Endothelial cell (in vitro differentiated cells): ENCODE results near the gene CRB2. TPM values are rescaled to one million over a fixed set of nuclear protein-coding genes. Genes with fewer than 3 reads are reported as not detected.
A peak's percentile ranks its signal among the peaks of the same experiment; 100 is the strongest.

Source experiments
- DNase-seq: peaks from one replicate; pipeline ENCODE4 v3.0.0; 2021; ENCODE audit warnings: low spot score
- H3K27ac Mint-ChIP-seq: one replicate; pipeline ENCODE4 v1.8.0; 2021; ENCODE audit warnings: mixed read lengths, inconsistent platforms; ENCODE audit not compliant: unreplicated experiment
- H3K27me3 Mint-ChIP-seq: one replicate; pipeline ENCODE4 v1.8.0; 2021; ENCODE audit warnings: mild to moderate bottlenecking, moderate library complexity, mixed read lengths, inconsistent platforms; ENCODE audit not compliant: unreplicated experiment
- H3K36me3 Mint-ChIP-seq: one replicate; pipeline ENCODE4 v1.8.0; 2021; ENCODE audit warnings: mild to moderate bottlenecking, low read depth, mixed read lengths, inconsistent platforms; ENCODE audit not compliant: unreplicated experiment
- H3K4me1 Mint-ChIP-seq: one replicate; pipeline ENCODE4 v1.8.0; 2021; ENCODE audit warnings: mild to moderate bottlenecking, mixed read lengths, inconsistent platforms; ENCODE audit not compliant: unreplicated experiment
- H3K4me3 Mint-ChIP-seq: one replicate; pipeline ENCODE4 v1.8.0; 2021; ENCODE audit warnings: mild to moderate bottlenecking, mixed read lengths, inconsistent platforms; ENCODE audit not compliant: unreplicated experiment
- H3K9me3 Mint-ChIP-seq: one replicate; pipeline ENCODE4 v1.8.0; 2021; ENCODE audit warnings: mixed read lengths, inconsistent platforms; ENCODE audit not compliant: unreplicated experiment
- total RNA-seq: library from RNA; stranded (reverse); fragmentation: NEBNext Ultra II Directional; extraction: Animal tissue kit (Norgen Biotek cat#: 25700); gene quantifications from one replicate; pipeline ENCODE4 v1.2.1, GENCODE V29; 2021; ENCODE audit not compliant: unreplicated experiment
- TF ChIP-seq, protein P1 (sequence below): fragments of 200-600 bp; sonication (generic); IDR thresholded peaks from one replicate; pipeline ENCODE4 v1.5.0; 2021; ENCODE audit warnings: antibody characterized with exemption; ENCODE audit not compliant: unreplicated experiment

Gene CRB2
- total RNA-seq, 1 donor from 2014 or later = 0.18 TPM

- H3K27me3 Mint-ChIP-seq = peaks cover 7% of the 10 kb centered on the region
- H3K4me1 Mint-ChIP-seq = peaks cover 20% of the 10 kb centered on the region
- no peak for DNase-seq
- H3K4me3 Mint-ChIP-seq = no peak overlapping the region
- H3K36me3 Mint-ChIP-seq = peaks cover 4% of the 10 kb centered on the region
- no peak overlapping the region for H3K27ac Mint-ChIP-seq
- no peaks in the 10 kb centered on the region for H3K9me3 Mint-ChIP-seq
- TF ChIP-seq, protein P1, sequence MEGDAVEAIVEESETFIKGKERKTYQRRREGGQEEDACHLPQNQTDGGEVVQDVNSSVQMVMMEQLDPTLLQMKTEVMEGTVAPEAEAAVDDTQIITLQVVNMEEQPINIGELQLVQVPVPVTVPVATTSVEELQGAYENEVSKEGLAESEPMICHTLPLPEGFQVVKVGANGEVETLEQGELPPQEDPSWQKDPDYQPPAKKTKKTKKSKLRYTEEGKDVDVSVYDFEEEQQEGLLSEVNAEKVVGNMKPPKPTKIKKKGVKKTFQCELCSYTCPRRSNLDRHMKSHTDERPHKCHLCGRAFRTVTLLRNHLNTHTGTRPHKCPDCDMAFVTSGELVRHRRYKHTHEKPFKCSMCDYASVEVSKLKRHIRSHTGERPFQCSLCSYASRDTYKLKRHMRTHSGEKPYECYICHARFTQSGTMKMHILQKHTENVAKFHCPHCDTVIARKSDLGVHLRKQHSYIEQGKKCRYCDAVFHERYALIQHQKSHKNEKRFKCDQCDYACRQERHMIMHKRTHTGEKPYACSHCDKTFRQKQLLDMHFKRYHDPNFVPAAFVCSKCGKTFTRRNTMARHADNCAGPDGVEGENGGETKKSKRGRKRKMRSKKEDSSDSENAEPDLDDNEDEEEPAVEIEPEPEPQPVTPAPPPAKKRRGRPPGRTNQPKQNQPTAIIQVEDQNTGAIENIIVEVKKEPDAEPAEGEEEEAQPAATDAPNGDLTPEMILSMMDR = no peak
Measured at GRCh38 chr9:123344192-123344949, 11.6 kb upstream of the CRB2 start.

DNA sequence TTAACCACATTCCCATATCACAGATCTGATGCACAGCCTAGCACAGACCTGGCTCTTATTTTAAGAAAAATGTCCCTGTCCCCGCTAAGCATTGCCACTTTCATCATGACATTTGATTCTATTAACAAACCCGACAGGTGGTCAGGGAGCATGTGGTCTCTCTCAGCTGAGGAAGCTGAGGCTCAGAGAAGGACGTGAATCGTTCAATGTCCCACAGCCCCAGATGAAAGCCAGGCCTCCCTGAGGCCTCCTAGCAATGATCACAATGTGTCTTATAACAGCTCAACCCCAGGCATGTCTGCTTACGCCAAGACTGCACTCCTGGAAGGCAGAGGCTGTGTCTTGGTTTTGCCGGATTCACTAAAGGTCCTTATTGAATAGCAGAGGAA is 10.4 kb upstream of the CRB2 start:
- Mint-ChIP-seq H3K9me3 (no peaks in the 10 kb centered on the region), H3K4me3 (no peak overlapping the region), H3K36me3 (peaks cover 4% of the 10 kb centered on the region), H3K27me3 (peaks cover 7% of the 10 kb centered on the region), H3K4me1 (peaks cover 11% of the 10 kb centered on the region), H3K27ac (peak overlapping the region; percentile 70)
- no peak for DNase-seq
- TF ChIP-seq, protein P1 = no peak

DNA sequence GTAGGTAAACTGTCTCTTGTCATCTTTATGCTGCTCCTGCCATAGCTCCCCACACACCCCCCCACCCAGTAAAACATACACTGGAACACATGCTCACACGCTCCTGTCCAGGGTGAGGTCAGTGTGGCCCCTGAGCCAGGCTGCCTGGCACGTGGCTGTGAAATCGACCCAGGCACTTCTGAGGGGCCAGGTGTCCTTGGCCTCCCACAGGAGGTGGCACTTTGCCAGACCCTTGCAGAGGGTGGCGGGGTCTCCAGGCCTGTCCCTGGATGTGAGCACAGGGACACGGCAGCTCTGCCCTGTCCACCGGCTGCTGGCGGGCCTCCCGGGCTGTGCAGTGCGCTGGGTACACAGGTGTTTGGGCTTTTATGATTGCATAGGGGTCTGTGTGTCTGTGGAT is 10.0 kb upstream of the CRB2 start:
- Mint-ChIP-seq H3K36me3 (peaks cover 2% of the 10 kb centered on the region), H3K9me3 (no peaks in the 10 kb centered on the region), H3K4me1 (peaks cover 10% of the 10 kb centered on the region), H3K27ac (no peak overlapping the region), H3K27me3 (peaks cover 3% of the 10 kb centered on the region), H3K4me3 (no peak overlapping the region)
- TF ChIP-seq, protein P1 = no peak
- DNase-seq = no peak

GRCh38 chr9:123346826-123347225 is 9.2 kb upstream of the CRB2 start:
- no peak for DNase-seq
- no peaks in the 10 kb centered on the region for H3K36me3 Mint-ChIP-seq
- H3K9me3 Mint-ChIP-seq = no peaks in the 10 kb centered on the region
- peaks cover 4% of the 10 kb centered on the region for H3K27me3 Mint-ChIP-seq
- H3K4me3 Mint-ChIP-seq = no peak overlapping the region
- TF ChIP-seq, protein P1 = no peak
- no peak overlapping the region for H3K27ac Mint-ChIP-seq
- peaks cover 8% of the 10 kb centered on the region for H3K4me1 Mint-ChIP-seq

- Mint-ChIP-seq H3K9me3 (no peaks in the 10 kb centered on the region), H3K27me3 (peaks cover 4% of the 10 kb centered on the region), H3K4me3 (no peak overlapping the region), H3K27ac (no peak overlapping the region), H3K36me3 (no peaks in the 10 kb centered on the region), H3K4me1 (peaks cover 6% of the 10 kb centered on the region)
- TF ChIP-seq, protein P1 = no peak
- DNase-seq = no peak
Measured at GRCh38 chr9:123347289-123348060, 8.5 kb upstream of the CRB2 start.
